Lung (tissue), 12 donors: ENCODE data around the gene MRTFA. TPM values are rescaled to one million over a fixed set of nuclear protein-coding genes. Genes with fewer than 3 reads are reported as not detected.
A peak's percentile ranks its signal among the peaks of the same experiment; 100 is the strongest.
"Not testable (repeated sequence)": the region's sequence is repeated elsewhere in the genome, so short reads cannot be mapped to it uniquely, and the experiment has no call there.

Source experiments
- ATAC-seq: fragments of 200-7000 bp; cut with Tn5 transposase; one replicate; pipeline ENCODE4 v1.9.1; 2020; ENCODE audit warnings: moderate number of reproducible peaks; ENCODE audit not compliant: insufficient read depth, low FRiP score
- DNase-seq, 3 donors: peaks; one replicate each; pipeline ENCODE4 v3.0.0-alpha.2; 2013 to 2017
- H3K27ac ChIP-seq, 2 donors: one replicate each; pipeline ENCODE4 v1.5.1; 2013; ENCODE audit warnings: mild to moderate bottlenecking in 2 of 2, moderate library complexity in 2 of 2, control low read depth in 1 of 2, inconsistent platforms in 1 of 2, low read depth in 1 of 2, low read length in 1 of 2
- H3K27me3 ChIP-seq, 3 donors: one replicate each; pipeline ENCODE4 v1.5.1; 2013; ENCODE audit warnings: low read length in 2 of 3; ENCODE audit not compliant: control insufficient read depth in 3 of 3, insufficient read depth in 3 of 3
- H3K36me3 ChIP-seq, 4 donors: one replicate each; pipeline ENCODE4 v1.5.1; 2013; ENCODE audit warnings: low read length in 4 of 4, mild to moderate bottlenecking in 1 of 4, moderate library complexity in 1 of 4; ENCODE audit not compliant: control insufficient read depth in 4 of 4, insufficient read depth in 4 of 4
- H3K4me1 ChIP-seq, 5 donors: one replicate each; pipeline ENCODE4 v1.5.1; 2013; ENCODE audit warnings: low read length in 5 of 5, mild to moderate bottlenecking in 2 of 5, moderate library complexity in 1 of 5; ENCODE audit not compliant: control insufficient read depth in 5 of 5, insufficient read depth in 5 of 5
- H3K4me3 ChIP-seq: one replicate; pipeline ENCODE4 v1.5.1; 2013; ENCODE audit warnings: mild to moderate bottlenecking, control low read depth, moderate library complexity
- H3K9ac ChIP-seq, 2 donors: one replicate each; pipeline ENCODE4 v1.5.1; 2013; ENCODE audit warnings: low read length in 2 of 2, control low read depth in 1 of 2; ENCODE audit not compliant: insufficient read depth in 1 of 2
- H3K9me3 ChIP-seq, 4 donors: one replicate each; pipeline ENCODE4 v1.5.1; 2013; ENCODE audit warnings: low read length in 3 of 4, mild to moderate bottlenecking in 1 of 4, moderate library complexity in 1 of 4; ENCODE audit not compliant: control insufficient read depth in 4 of 4, insufficient read depth in 3 of 4
- CTCF ChIP-seq: IDR thresholded peaks from 2 replicates; pipeline ENCODE4 v1.5.1; 2012; ENCODE audit warnings: mild to moderate bottlenecking; ENCODE audit errors: control extremely low read depth, extremely low read depth
- WGBS, 2 donors: extraction: QIAGEN DNeasy Blood & Tissue Kit; methylation state at CpG; one replicate each; pipeline ENCODE4 v1.1.7; 2013; 5-methylcytosine and 5-hydroxymethylcytosine counted together
- polyA plus RNA-seq, 2 donors: library from polyadenylated mRNA; stranded (reverse); fragments of 200-250 nt; gene quantifications; one replicate each; pipeline ENCODE4 v1.2.1, GENCODE V29; 2013
- total RNA-seq, 2 donors: library from RNA; depleted of rRNA in 1 of 2; stranded (reverse); fragments of >200 nt in 1 of 2; gene quantifications; one replicate each; pipeline ENCODE4 v1.2.1, GENCODE V29; 2014 to 2021
- donor health status: control.
- donor health status: control.
- donor health status: Bipolar disorder and iron deficiency.
- donor health status: healthy.
- donor health status: DM: yes; HTN: yes; CAD: no.

Gene MRTFA
- total and polyA plus RNA-seq, 4 donors, result 26.3 to 64.0 (median 40.1) TPM

GRCh38 chr22:40679249-40679963 is 42.9 kb upstream of the MRTFA start, which contains the start of gene MCHR1:
Gene MCHR1, plus strand, starts transcription at chr22:40679484. Its CDS starts 169 bp downstream, at chr22:40679653.
- Histone ChIP-seq H3K27ac (no peak within 1 kb of the TSS), H3K9me3 (peaks cover 0 to 2% (median 0%) of the 10 kb centered on the region in 4 donors), H3K36me3 (no peaks in the 10 kb centered on the region), H3K27me3 (peaks cover 0 to 11% (median 5%) of the 10 kb centered on the region in 3 donors), H3K4me1 (peaks cover 5 to 29% (median 12%) of the 10 kb centered on the region in 5 donors), H3K9ac (no peak within 1 kb of the TSS), H3K4me3 (no peak within 1 kb of the TSS)
- WGBS, 2 donors, result 37 to 38% methylated on average over 21 of the region's 21 CpGs
- DNase-seq, result peak in 2 of 3 donors; percentile 27 to 42
- no peak for ATAC-seq
- TF ChIP-seq CTCF, result no peak

GRCh38 chr22:40678493-40679248 is 42.2 kb upstream of the MRTFA start:
- Histone ChIP-seq H3K9ac (no peak overlapping the region), H3K27ac (no peak overlapping the region), H3K4me3 (no peak overlapping the region), H3K4me1 (peaks cover 5 to 37% (median 17%) of the 10 kb centered on the region in 5 donors), H3K27me3 (peaks cover 0 to 11% (median 5%) of the 10 kb centered on the region in 3 donors), H3K36me3 (no peaks in the 10 kb centered on the region), H3K9me3 (peaks cover 0 to 2% (median 0%) of the 10 kb centered on the region in 4 donors)
- DNase-seq (no peak), ATAC-seq (no peak)
- no peak for TF ChIP-seq CTCF
- 71 to 86% methylated on average over 14 of the region's 14 CpGs for WGBS, 2 donors

- Histone ChIP-seq H3K9ac (no peak overlapping the region), H3K27ac (no peak overlapping the region), H3K9me3 (peaks cover 0 to 2% (median 0%) of the 10 kb centered on the region in 4 donors), H3K4me3 (no peak overlapping the region), H3K36me3 (no peaks in the 10 kb centered on the region), H3K4me1 (peaks cover 0 to 38% (median 17%) of the 10 kb centered on the region in 5 donors), H3K27me3 (peaks cover 0 to 7% (median 5%) of the 10 kb centered on the region in 3 donors)
- no peak for DNase-seq
- TF ChIP-seq CTCF, result no peak
- ATAC-seq, result no peak
- WGBS, 2 donors, result 99 to 100% methylated on average over 3 of the region's 3 CpGs
These were observed 40.1 kb upstream of the MRTFA start for GRCh38 chr22:40676644-40677043.

- not testable (repeated sequence) for H3K36me3 ChIP-seq, H3K9me3 ChIP-seq, DNase-seq, H3K4me3 ChIP-seq, ATAC-seq, H3K27ac ChIP-seq, H3K9ac ChIP-seq, H3K27me3 ChIP-seq
- WGBS, 2 donors, result 81 to 84% methylated on average over 4 of the region's 4 CpGs
- peaks cover 0 to 38% (median 17%) of the 10 kb centered on the region in 5 donors for H3K4me1 ChIP-seq
These were observed 39.6 kb upstream of the MRTFA start for GRCh38 chr22:40676166-40676565.
